ENCODE measurements around the gene RSAD1. TPM values are rescaled to one million over a fixed set of nuclear protein-coding genes. Genes with fewer than 3 reads are reported as not detected.

The RSAD1 gene
- total and polyA plus RNA-seq, 2 donors (not counting 3 experiments of a cell fraction or from before 2014, with no cell fraction given), result 20.3 to 35.5 TPM

DNA sequence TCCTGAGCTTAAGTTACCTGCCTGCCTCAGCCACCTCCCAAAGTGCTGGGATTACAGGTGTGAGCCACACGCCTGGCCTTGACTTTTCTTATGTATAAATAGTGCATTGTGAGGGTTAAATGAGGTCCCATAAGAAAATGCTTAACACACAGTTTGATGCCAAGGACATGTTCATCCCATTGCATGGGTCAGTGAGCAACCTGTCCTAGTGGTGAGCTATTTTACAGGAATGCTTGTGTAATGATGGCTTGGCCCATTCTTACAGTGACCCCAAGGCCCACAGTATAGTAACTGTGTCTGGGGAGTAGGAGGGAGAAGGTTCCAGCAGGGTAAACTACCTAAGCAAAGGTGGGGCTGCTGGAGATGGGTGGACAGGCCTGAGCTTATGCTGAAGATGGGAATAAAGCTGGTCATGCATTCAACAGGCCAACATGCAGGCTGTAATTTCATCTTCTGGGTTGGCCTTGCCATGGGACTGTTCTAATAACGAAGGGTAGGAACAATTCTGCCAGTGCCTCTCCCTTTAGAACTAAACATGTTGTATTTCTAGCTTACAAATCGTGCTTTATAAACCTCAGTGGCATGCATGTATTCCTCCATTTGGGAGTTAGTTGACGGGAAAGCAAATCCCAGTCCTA lies 46.4 kb upstream of the RSAD1 start:
- peaks cover 0 to 4% of the 10 kb centered on the region in 2 experiments for H3K36me3 ChIP-seq (ENCODE audit: control insufficient read depth in 2 of 2, extremely low read depth in 1 of 2, insufficient read depth in 2 of 2, low read length in 2 of 2)
- intact Hi-C loops (cut with micrococcal nuclease) (no loop called here), dilution Hi-C loops (cut with MboI; ENCODE audit: extremely low pct_ligation_motif_present, low sequenced_read_pairs) (no loop called here)
- H3K9ac ChIP-seq (replicated peaks; ENCODE audit: extremely low read depth, insufficient read depth, low read length), result no peak overlapping the region
- H3K4me2 ChIP-seq (ENCODE audit: insufficient read depth, low read length), result no peak overlapping the region
- H3K9me1 ChIP-seq (replicated peaks; ENCODE audit: control insufficient read depth, extremely low read depth, insufficient read depth, low read length), result no peaks in the 10 kb centered on the region
- no TSS peak for BruUV-seq (replicated peaks)
- H4K20me1 ChIP-seq (replicated peaks; ENCODE audit: control insufficient read depth, extremely low read depth, insufficient read depth, low read length), result no peaks in the 10 kb centered on the region
- CTCF ChIA-PET, result interaction anchor here (1.5 to 4.4 kb wide), 3 partner anchors 11 to 35 kb away, joined by 4 to 20 read pairs (median 5); partner anchors contain the start of gene LRRC59
- POLR2A ChIA-PET, result no interaction called here
- peaks cover under 1% of the 10 kb centered on the region for H3K4me1 ChIP-seq (ENCODE audit: control insufficient read depth, extremely low read depth, insufficient read depth, low read length)
- H3K27ac ChIP-seq (ENCODE audit: insufficient read depth, low read depth, low read length), result no peak overlapping the region
- TF ChIP-seq, protein P1, sequence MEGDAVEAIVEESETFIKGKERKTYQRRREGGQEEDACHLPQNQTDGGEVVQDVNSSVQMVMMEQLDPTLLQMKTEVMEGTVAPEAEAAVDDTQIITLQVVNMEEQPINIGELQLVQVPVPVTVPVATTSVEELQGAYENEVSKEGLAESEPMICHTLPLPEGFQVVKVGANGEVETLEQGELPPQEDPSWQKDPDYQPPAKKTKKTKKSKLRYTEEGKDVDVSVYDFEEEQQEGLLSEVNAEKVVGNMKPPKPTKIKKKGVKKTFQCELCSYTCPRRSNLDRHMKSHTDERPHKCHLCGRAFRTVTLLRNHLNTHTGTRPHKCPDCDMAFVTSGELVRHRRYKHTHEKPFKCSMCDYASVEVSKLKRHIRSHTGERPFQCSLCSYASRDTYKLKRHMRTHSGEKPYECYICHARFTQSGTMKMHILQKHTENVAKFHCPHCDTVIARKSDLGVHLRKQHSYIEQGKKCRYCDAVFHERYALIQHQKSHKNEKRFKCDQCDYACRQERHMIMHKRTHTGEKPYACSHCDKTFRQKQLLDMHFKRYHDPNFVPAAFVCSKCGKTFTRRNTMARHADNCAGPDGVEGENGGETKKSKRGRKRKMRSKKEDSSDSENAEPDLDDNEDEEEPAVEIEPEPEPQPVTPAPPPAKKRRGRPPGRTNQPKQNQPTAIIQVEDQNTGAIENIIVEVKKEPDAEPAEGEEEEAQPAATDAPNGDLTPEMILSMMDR (IDR thresholded peaks at IDR 0.05; ENCODE audit: extremely low read depth in 1 of 2, insufficient read depth in 1 of 2, low read depth in 1 of 2, low read length in 2 of 2), result no peak
- no peak for TF ChIP-seq JUN (IDR thresholded peaks at IDR 0.05; ENCODE audit: borderline replicate concordance, insufficient read depth, insufficient read length, low read depth)
- no peak for TF ChIP-seq GATA2 (IDR thresholded peaks at IDR 0.05; ENCODE audit: insufficient read depth, insufficient read length, low read depth, low read length)
- TF ChIP-seq MYC (IDR thresholded peaks at IDR 0.05; ENCODE audit: low read depth, low read length), result no peak
- no peak for TF ChIP-seq FOS (IDR thresholded peaks at IDR 0.05; ENCODE audit: borderline replicate concordance, insufficient read depth, low read length)
- TF ChIP-seq, protein P2, sequence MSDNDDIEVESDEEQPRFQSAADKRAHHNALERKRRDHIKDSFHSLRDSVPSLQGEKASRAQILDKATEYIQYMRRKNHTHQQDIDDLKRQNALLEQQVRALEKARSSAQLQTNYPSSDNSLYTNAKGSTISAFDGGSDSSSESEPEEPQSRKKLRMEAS (IDR thresholded peaks at IDR 0.05; ENCODE audit: insufficient read depth, insufficient read length), result no peak
- TF ChIP-seq POLR2AphosphoS5 (IDR thresholded peaks at IDR 0.05; ENCODE audit: insufficient read depth, low read depth, low read length), result no peak
- H3K4me3 ChIP-seq (replicated peaks in 1 of 3; ENCODE audit: insufficient read depth in 1 of 3, low read depth in 1 of 3, low read length in 3 of 3), result no peak overlapping the region
- no peaks in the 10 kb centered on the region for H3K79me2 ChIP-seq (ENCODE audit: control insufficient read depth, insufficient read depth, low read length)
- FAIRE-seq (no peak), DNase-seq (ENCODE audit: low read depth, low spot score) (no peak)
- no peaks in the 10 kb centered on the region for H3K9me3 ChIP-seq (replicated peaks; ENCODE audit: control insufficient read depth, insufficient read depth, low read length)
- H2AFZ ChIP-seq (ENCODE audit: low read depth, low read length), result no peak overlapping the region
- no peaks in the 10 kb centered on the region for H3K27me3 ChIP-seq (ENCODE audit: control insufficient read depth in 2 of 2, insufficient read depth in 2 of 2, low read length in 2 of 2)
